Body of pancreas (tissue), 4 donors: ENCODE results near the gene PDIA2. TPM values are rescaled to one million over a fixed set of nuclear protein-coding genes. Genes with fewer than 3 reads are reported as not detected.
"Not testable (repeated sequence)": the region's sequence is repeated elsewhere in the genome, so short reads cannot be mapped to it uniquely, and the experiment has no call there.

ENCODE experiments used
- ATAC-seq: fragments of 150-250 bp; one replicate; pipeline ENCODE4 v1.9.1; 2016
- DNase-seq, 4 donors: peaks; one replicate each; pipeline ENCODE4 v3.0.0-alpha.2; 2019
- H3K27ac ChIP-seq, 4 donors: fragments of 200-600 bp; sonication (generic); 1 replicate in 3 of 4; 2 replicates in 1 of 4; pipeline versions ENCODE4 v1.5.1 to v1.6.1; 2016 to 2019; ENCODE audit warnings: mild to moderate bottlenecking in 1 of 4, mixed read lengths in 1 of 4, moderate library complexity in 1 of 4
- H3K27me3 ChIP-seq, 2 donors: fragments of 200-600 bp; sonication (generic); one replicate each; pipeline ENCODE4 v1.6.0; 2016; ENCODE audit warnings: mild to moderate bottlenecking in 1 of 2
- H3K36me3 ChIP-seq, 2 donors: fragments of 200-600 bp; sonication (generic); replicated peaks in 1 of 2; 2 replicates each; pipeline ENCODE4 v1.5.1; 2016; ENCODE audit warnings: low read depth in 2 of 2; ENCODE audit not compliant: insufficient read depth in 1 of 2
- H3K4me1 ChIP-seq: fragments of 200-600 bp; sonication (generic); one replicate; pipeline ENCODE4 v1.6.0; 2016
- H3K4me3 ChIP-seq, 2 donors: fragments of 200-600 bp; sonication (generic); 1 replicate in 1 of 2; 2 replicates in 1 of 2; pipeline ENCODE4 v1.5.1; 2016 to 2019
- H3K9me3 ChIP-seq, 3 donors: fragments of 200-600 bp; sonication (generic); 1 replicate in 2 of 3; 2 replicates in 1 of 3; pipeline ENCODE4 v1.5.1; 2016
- POLR2A ChIP-seq, 3 donors: fragments of 450-650 bp; IDR thresholded peaks; one replicate each; pipeline ENCODE4 v1.6.1; 2016; ENCODE audit warnings: antibody characterized with exemption in 3 of 3, mild to moderate bottlenecking in 2 of 3
- WGBS, 2 donors: methylation state at CpG; one replicate each; pipeline ENCODE4 v1.1.5; 2017; 5-methylcytosine and 5-hydroxymethylcytosine counted together
- intact Hi-C: fragments of 100-400 bp; cut with DNase I; formaldehyde crosslinking; loops from one replicate; pipeline ENCODE4 v1.15.1; 2023
- total RNA-seq, 2 donors: library from RNA; depleted of rRNA; stranded (reverse); fragments of >200 nt; gene quantifications; one replicate each; pipeline ENCODE4 v1.1.0, GENCODE V29; 2016
- TF ChIP-seq, protein P1 (sequence below), 7 experiments: fragments of 450-650 bp in 4 of 7; fragments of 200-600 bp in 3 of 7; sonication (generic) in 3 of 7; IDR thresholded peaks; one replicate each; pipeline ENCODE4 v1.5.1; 2016 to 2019; ENCODE audit warnings: antibody characterized with exemption in 7 of 7

Gene PDIA2
- total RNA-seq, 2 donors from 2014 or later: 517 to 2,271 TPM

- WGBS, 2 donors: 76 to 79% methylated on average over 6 of the region's 6 CpGs
- no peak for DNase-seq
- Histone ChIP-seq H3K4me3 (no peak overlapping the region), H3K27me3 (no peaks in the 10 kb centered on the region), H3K4me1 (no peaks in the 10 kb centered on the region), H3K36me3 (no peaks in the 10 kb centered on the region), H3K9me3 (no peaks in the 10 kb centered on the region), H3K27ac (no peak overlapping the region)
- no peak for ATAC-seq
- intact Hi-C loops: no loop called here
- TF ChIP-seq, protein P1, sequence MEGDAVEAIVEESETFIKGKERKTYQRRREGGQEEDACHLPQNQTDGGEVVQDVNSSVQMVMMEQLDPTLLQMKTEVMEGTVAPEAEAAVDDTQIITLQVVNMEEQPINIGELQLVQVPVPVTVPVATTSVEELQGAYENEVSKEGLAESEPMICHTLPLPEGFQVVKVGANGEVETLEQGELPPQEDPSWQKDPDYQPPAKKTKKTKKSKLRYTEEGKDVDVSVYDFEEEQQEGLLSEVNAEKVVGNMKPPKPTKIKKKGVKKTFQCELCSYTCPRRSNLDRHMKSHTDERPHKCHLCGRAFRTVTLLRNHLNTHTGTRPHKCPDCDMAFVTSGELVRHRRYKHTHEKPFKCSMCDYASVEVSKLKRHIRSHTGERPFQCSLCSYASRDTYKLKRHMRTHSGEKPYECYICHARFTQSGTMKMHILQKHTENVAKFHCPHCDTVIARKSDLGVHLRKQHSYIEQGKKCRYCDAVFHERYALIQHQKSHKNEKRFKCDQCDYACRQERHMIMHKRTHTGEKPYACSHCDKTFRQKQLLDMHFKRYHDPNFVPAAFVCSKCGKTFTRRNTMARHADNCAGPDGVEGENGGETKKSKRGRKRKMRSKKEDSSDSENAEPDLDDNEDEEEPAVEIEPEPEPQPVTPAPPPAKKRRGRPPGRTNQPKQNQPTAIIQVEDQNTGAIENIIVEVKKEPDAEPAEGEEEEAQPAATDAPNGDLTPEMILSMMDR (IDR thresholded peaks at IDR 0.05): no peak
- TF ChIP-seq POLR2A (IDR thresholded peaks at IDR 0.05): no peak
These were observed 50.6 kb downstream of the PDIA2 start for GRCh38 chr16:333406-334094.

DNA sequence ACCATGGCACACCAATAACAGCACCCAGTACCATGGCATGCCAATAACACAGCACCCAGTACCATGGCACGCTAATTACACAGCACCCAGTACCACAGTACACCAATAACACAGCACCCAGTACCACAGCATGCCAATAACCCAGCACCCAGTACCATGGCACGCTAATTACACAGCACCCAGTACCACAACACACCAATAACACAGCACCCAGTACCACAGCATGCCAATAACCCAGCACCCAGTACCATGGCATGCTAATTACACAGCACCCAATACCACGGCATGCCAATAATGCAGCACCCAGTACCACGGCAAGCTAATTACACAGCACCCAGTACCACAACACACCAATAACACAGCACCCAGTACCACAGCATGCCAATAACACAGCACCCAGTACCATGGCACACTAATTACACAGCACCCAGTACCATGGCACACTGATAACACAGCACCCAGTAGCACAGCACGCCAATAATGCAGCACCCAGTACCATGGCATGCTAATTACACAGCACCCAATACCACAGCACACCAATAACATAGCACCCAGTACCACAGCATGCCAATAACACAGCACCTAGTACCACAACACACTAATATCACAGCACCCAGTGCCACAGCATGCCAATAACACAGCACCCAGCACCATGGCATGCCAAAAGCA is 51.3 kb downstream of the PDIA2 start:
- H3K4me1 ChIP-seq, ATAC-seq, H3K9me3 ChIP-seq, H3K36me3 ChIP-seq, intact Hi-C loops, H3K27me3 ChIP-seq, DNase-seq, H3K4me3 ChIP-seq, H3K27ac ChIP-seq: not testable (repeated sequence)
- 88 to 90% methylated on average over 3 to 5 of the region's 5 CpGs for WGBS, 2 donors

GRCh38 chr16:334861-335632 is 52.1 kb downstream of the PDIA2 start:
- H3K4me1 ChIP-seq, H3K27me3 ChIP-seq, ATAC-seq, H3K27ac ChIP-seq, H3K36me3 ChIP-seq, H3K9me3 ChIP-seq, H3K4me3 ChIP-seq, intact Hi-C loops, DNase-seq: not testable (repeated sequence)
- WGBS, 2 donors: 83 to 85% methylated on average over 10 to 11 of the region's 11 CpGs

DNA sequence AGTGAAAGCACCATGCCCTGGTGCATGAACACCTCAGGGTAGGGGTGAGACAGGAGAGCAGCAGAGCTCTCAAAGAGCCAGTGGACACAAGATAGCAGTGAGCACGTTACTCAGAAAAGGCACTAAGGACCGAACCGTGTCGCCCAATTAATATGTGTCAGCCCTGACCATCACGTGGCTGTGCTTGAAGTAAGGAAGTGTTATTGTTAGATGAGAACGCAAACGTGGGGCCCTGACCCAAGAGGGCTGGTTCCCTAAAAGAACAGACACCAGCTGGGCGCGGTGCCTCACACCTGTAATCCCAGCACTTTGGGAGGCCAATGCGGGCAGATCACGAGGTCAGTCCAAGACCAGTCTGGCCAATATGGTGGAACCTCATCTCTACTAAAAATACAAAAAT is 53.3 kb downstream of the PDIA2 start:
- Histone ChIP-seq H3K27ac (no peak overlapping the region), H3K4me1 (no peaks in the 10 kb centered on the region), H3K4me3 (no peak overlapping the region), H3K27me3 (no peaks in the 10 kb centered on the region), H3K9me3 (no peaks in the 10 kb centered on the region), H3K36me3 (no peaks in the 10 kb centered on the region)
- WGBS, 2 donors: 78 to 82% methylated on average over 9 to 11 of the region's 11 CpGs
- no peak for ATAC-seq
- intact Hi-C loops: no loop called here
- no peak for DNase-seq
- TF ChIP-seq POLR2A (IDR thresholded peaks at IDR 0.05): no peak
- TF ChIP-seq, protein P1 (IDR thresholded peaks at IDR 0.05): no peak

Other genes with a start within 250 kb of the PDIA2 start
- 1 to 10 TPM; 2.6 to 5.6 TPM for gene POLR3K, start 229.6 kb upstream of the PDIA2 start, total RNA-seq
- gene SNRNP25, start 229.3 kb upstream of the PDIA2 start, total RNA-seq: 10 to 100 TPM; 13.2 to 13.5 TPM
- gene RHBDF1, start 210.5 kb upstream of the PDIA2 start, total RNA-seq: 10 to 100 TPM; 16.3 to 27.7 TPM
- gene MPG, start 204.9 kb upstream of the PDIA2 start, total RNA-seq: 10 to 100 TPM; 65.6 to 66.9 TPM
- 10 to 100 TPM; 10.6 to 23.7 TPM for gene NPRL3, start 144.5 kb upstream of the PDIA2 start, total RNA-seq
- gene HBZ, start 130.5 kb upstream of the PDIA2 start, total RNA-seq: not detected
- gene HBM, start 117.2 kb upstream of the PDIA2 start, total RNA-seq: not detected
- 10 to 100 TPM in 1 of 2 donors, 1 to 10 TPM in 1; 6.0 to 23.4 TPM for gene HBA2, start 110.3 kb upstream of the PDIA2 start, total RNA-seq
- gene HBA1, start 106.5 kb upstream of the PDIA2 start, total RNA-seq: not detected
- not detected for gene HBQ1, start 102.7 kb upstream of the PDIA2 start, total RNA-seq
- 100 to 1,000 TPM; 106 to 162 TPM for gene LUC7L, start 53.7 kb upstream of the PDIA2 start, total RNA-seq
- 10 to 100 TPM; 44.2 to 50.8 TPM for gene FAM234A, start 48.3 kb upstream of the PDIA2 start, total RNA-seq
- gene RGS11, start 7.2 kb upstream of the PDIA2 start, total RNA-seq: 10 to 100 TPM; 15.6 to 95.9 TPM
- 100 to 1,000 TPM; 102 to 140 TPM for gene ARHGDIG, start 2.6 kb upstream of the PDIA2 start, total RNA-seq
- 10 to 100 TPM; 14.8 TPM for gene AXIN1, start 69.6 kb downstream of the PDIA2 start, total RNA-seq
- 10 to 100 TPM; 22.1 to 31.0 TPM for gene MRPL28, start 87.4 kb downstream of the PDIA2 start, total RNA-seq
- 100 to 1,000 TPM in 1 of 2 donors, 10 to 100 TPM in 1; 83.8 to 113 TPM for gene PGAP6, start 98.8 kb downstream of the PDIA2 start, total RNA-seq
- gene NME4, start 114.0 kb downstream of the PDIA2 start, total RNA-seq: 10 to 100 TPM; 20.2 to 33.0 TPM
- gene DECR2, start 118.7 kb downstream of the PDIA2 start, total RNA-seq: 10 to 100 TPM; 38.9 to 41.2 TPM
- gene RAB11FIP3, start 142.5 kb downstream of the PDIA2 start, total RNA-seq: 100 to 1,000 TPM in 1 of 2 donors, 10 to 100 TPM in 1; 50.1 to 122 TPM
- gene CAPN15, start 244.5 kb downstream of the PDIA2 start, total RNA-seq: 100 to 1,000 TPM in 1 of 2 donors, 10 to 100 TPM in 1; 48.0 to 104 TPM